ENCODE results near the gene HSH2D.
"Not testable (repeated sequence)": the region's sequence is repeated elsewhere in the genome, so short reads cannot be mapped to it uniquely, and the experiment has no call there.

Gene HSH2D

GRCh38 chr19:16117594-16118033 is 25.9 kb upstream of the HSH2D start:
- Mint-ChIP-seq H3K27ac (no peak overlapping the region), H3K36me3 (ENCODE audit: low read depth) (peaks cover 30% of the 10 kb centered on the region), H3K4me1 (peaks cover 10% of the 10 kb centered on the region), H3K9me3 (no peaks in the 10 kb centered on the region), H3K4me3 (no peak overlapping the region), H3K27me3 (ENCODE audit: low read depth) (no peaks in the 10 kb centered on the region)
- no peak for TF ChIP-seq CTCF (IDR thresholded peaks at IDR 0.05; ENCODE audit: unreplicated experiment in 3 of 3)

- no peak for TF ChIP-seq CTCF (IDR thresholded peaks at IDR 0.05; ENCODE audit: unreplicated experiment in 3 of 3)
Observed at GRCh38 chr19:16118489-16119033, 24.9 kb upstream of the HSH2D start.

GRCh38 chr19:16119075-16119857 is 24.2 kb upstream of the HSH2D start:
- not testable (repeated sequence) for H3K4me3 Mint-ChIP-seq; H3K27me3 Mint-ChIP-seq (ENCODE audit: low read depth); H3K9me3 Mint-ChIP-seq; H3K4me1 Mint-ChIP-seq; H3K27ac Mint-ChIP-seq
- H3K36me3 Mint-ChIP-seq (ENCODE audit: low read depth), result peaks cover 34% of the 10 kb centered on the region

More at GRCh38 chr19:16118489-16119033, 24.9 kb upstream of the HSH2D start:
- H3K4me3 Mint-ChIP-seq, result no peak overlapping the region
- no peaks in the 10 kb centered on the region for H3K27me3 Mint-ChIP-seq (ENCODE audit: low read depth)
- peaks cover 4% of the 10 kb centered on the region for H3K4me1 Mint-ChIP-seq
- no peak overlapping the region for H3K27ac Mint-ChIP-seq
- H3K9me3 Mint-ChIP-seq, result no peaks in the 10 kb centered on the region
- peaks cover 30% of the 10 kb centered on the region for H3K36me3 Mint-ChIP-seq (ENCODE audit: low read depth)

GRCh38 chr19:16121141-16121540 is 22.3 kb upstream of the HSH2D start:
- Mint-ChIP-seq H3K36me3 (ENCODE audit: low read depth) (peaks cover 32% of the 10 kb centered on the region), H3K27ac (no peak overlapping the region), H3K4me3 (no peak overlapping the region), H3K27me3 (ENCODE audit: low read depth) (no peaks in the 10 kb centered on the region), H3K9me3 (no peaks in the 10 kb centered on the region), H3K4me1 (no peaks in the 10 kb centered on the region)
- TF ChIP-seq CTCF (IDR thresholded peaks at IDR 0.05; ENCODE audit: unreplicated experiment in 3 of 3), result no peak

- H3K4me3 Mint-ChIP-seq, result no peak overlapping the region
- no peaks in the 10 kb centered on the region for H3K4me1 Mint-ChIP-seq
- no peaks in the 10 kb centered on the region for H3K9me3 Mint-ChIP-seq
- no peaks in the 10 kb centered on the region for H3K27me3 Mint-ChIP-seq (ENCODE audit: low read depth)
- no peak for TF ChIP-seq CTCF (IDR thresholded peaks at IDR 0.05; ENCODE audit: unreplicated experiment in 3 of 3)
- H3K27ac Mint-ChIP-seq, result no peak overlapping the region
- H3K36me3 Mint-ChIP-seq (ENCODE audit: low read depth), result peaks cover 35% of the 10 kb centered on the region
Observed at GRCh38 chr19:16121967-16122366, 21.5 kb upstream of the HSH2D start.

GRCh38 chr19:16124953-16125352 is 18.5 kb upstream of the HSH2D start:
- Mint-ChIP-seq H3K4me3 (no peak overlapping the region), H3K4me1 (no peaks in the 10 kb centered on the region), H3K36me3 (ENCODE audit: low read depth) (peaks cover 36% of the 10 kb centered on the region), H3K9me3 (no peaks in the 10 kb centered on the region), H3K27me3 (ENCODE audit: low read depth) (no peaks in the 10 kb centered on the region), H3K27ac (no peak overlapping the region)
- TF ChIP-seq CTCF (IDR thresholded peaks at IDR 0.05; ENCODE audit: unreplicated experiment in 3 of 3), result no peak

All from nephron (organoid).